Sigmoid colon (tissue), 7 donors: ENCODE data around the gene DIAPH1. TPM values are rescaled to one million over a fixed set of nuclear protein-coding genes. Genes with fewer than 3 reads are reported as not detected.
A peak's percentile ranks its signal among the peaks of the same experiment; 100 is the strongest.

Source experiments
- DNase-seq: peaks from one replicate; pipeline ENCODE4 v3.0.0-alpha.2; 2019
- H3K27ac ChIP-seq, 4 donors: fragments of 200-600 bp; sonication (generic); one replicate each; pipeline ENCODE4 v1.5.1; 2016 to 2019; ENCODE audit warnings: mild to moderate bottlenecking in 1 of 4
- H3K27me3 ChIP-seq, 3 donors: fragments of 200-600 bp; sonication (generic); one replicate each; pipeline ENCODE4 v1.5.1; 2019; ENCODE audit warnings: mild to moderate bottlenecking in 1 of 3
- H3K36me3 ChIP-seq, 4 donors: fragments of 200-600 bp; sonication (generic); one replicate each; pipeline ENCODE4 v1.5.1; 2016 to 2019
- H3K4me1 ChIP-seq, 4 donors: fragments of 200-600 bp; sonication (generic); one replicate each; pipeline ENCODE4 v1.5.1; 2017 to 2019
- H3K4me3 ChIP-seq, 4 donors: fragments of 200-600 bp; sonication (generic); one replicate each; pipeline ENCODE4 v1.5.1; 2017 to 2019; ENCODE audit warnings: mild to moderate bottlenecking in 2 of 4, moderate library complexity in 1 of 4
- H3K9me3 ChIP-seq, 4 donors: fragments of 200-600 bp in 3 of 4; sonication (generic) in 3 of 4; one replicate each; pipeline versions ENCODE4 v1.5.1 to v1.6.1; 2013 to 2019
- EP300 ChIP-seq, 4 donors: sonication (generic); formaldehyde crosslinking; IDR thresholded peaks; one replicate each; pipeline ENCODE4 v1.6.1; 2017; ENCODE audit warnings: antibody characterized with exemption in 4 of 4
- POLR2A ChIP-seq, 2 donors: fragments of 450-650 bp; IDR thresholded peaks; one replicate each; pipeline ENCODE4 v1.6.1; 2016; ENCODE audit warnings: antibody characterized with exemption in 2 of 2, mild to moderate bottlenecking in 2 of 2, moderate library complexity in 2 of 2
- POLR2AphosphoS5 ChIP-seq, 4 donors: sonication (generic); formaldehyde crosslinking; IDR thresholded peaks; one replicate each; pipeline ENCODE4 v1.6.1; 2017; ENCODE audit warnings: antibody characterized with exemption in 4 of 4
- WGBS, 2 donors: extraction: QIAGEN DNeasy Blood & Tissue Kit; methylation state at CpG; one replicate each; pipeline ENCODE4 v1.1.7; 2013; 5-methylcytosine and 5-hydroxymethylcytosine counted together
- intact Hi-C: fragments of 100-400 bp; cut with DNase I; formaldehyde crosslinking; loops from one replicate; pipeline ENCODE4 v1.15.1; 2023
- polyA plus RNA-seq, 3 donors: library from polyadenylated mRNA; stranded (reverse); fragments of 200-250 nt; gene quantifications; one replicate each; pipeline ENCODE4 v1.2.3, GENCODE V29; 2013
- total RNA-seq, 4 donors: library from RNA; depleted of rRNA; stranded (reverse); fragments of >200 nt; gene quantifications; one replicate each; pipeline ENCODE4 v1.1.0, GENCODE V29; 2016
- TF ChIP-seq, protein P1 (sequence below), 4 experiments: fragments of 450-650 bp in 3 of 4; fragments of 200-600 bp in 1 of 4; IDR thresholded peaks; one replicate each; pipeline ENCODE4 v1.5.1; 2016 to 2019; ENCODE audit warnings: antibody characterized with exemption in 4 of 4, mild to moderate bottlenecking in 3 of 4, moderate library complexity in 2 of 4
- donor health status: healthy with polysubstance abuse.
- donor health status: Bipolar disorder and iron deficiency.
- donor health status: healthy.

DIAPH1 gene
- total and polyA plus RNA-seq, 7 donors: 14.4 to 105 (median 26.9) TPM

DNA sequence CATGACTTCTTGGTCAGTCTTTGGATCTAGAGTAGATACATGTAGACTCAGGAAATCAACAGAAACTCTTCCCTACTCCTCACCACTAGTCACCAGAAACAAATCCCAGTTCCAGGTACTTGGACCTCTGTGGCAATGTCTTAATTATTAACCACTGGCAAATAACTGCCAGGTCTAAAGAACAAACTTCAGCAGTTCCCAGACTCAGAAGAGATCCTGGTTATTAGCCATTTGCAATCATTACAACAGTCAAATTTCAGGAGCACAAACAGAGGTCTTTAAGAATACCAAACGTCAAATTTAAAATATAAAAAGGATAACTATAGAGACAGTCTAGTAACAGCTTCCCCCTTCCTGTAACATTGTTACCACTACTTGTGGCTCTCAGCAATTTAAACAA is 10.2 kb downstream of the DIAPH1 start:
- TF ChIP-seq, protein P1, sequence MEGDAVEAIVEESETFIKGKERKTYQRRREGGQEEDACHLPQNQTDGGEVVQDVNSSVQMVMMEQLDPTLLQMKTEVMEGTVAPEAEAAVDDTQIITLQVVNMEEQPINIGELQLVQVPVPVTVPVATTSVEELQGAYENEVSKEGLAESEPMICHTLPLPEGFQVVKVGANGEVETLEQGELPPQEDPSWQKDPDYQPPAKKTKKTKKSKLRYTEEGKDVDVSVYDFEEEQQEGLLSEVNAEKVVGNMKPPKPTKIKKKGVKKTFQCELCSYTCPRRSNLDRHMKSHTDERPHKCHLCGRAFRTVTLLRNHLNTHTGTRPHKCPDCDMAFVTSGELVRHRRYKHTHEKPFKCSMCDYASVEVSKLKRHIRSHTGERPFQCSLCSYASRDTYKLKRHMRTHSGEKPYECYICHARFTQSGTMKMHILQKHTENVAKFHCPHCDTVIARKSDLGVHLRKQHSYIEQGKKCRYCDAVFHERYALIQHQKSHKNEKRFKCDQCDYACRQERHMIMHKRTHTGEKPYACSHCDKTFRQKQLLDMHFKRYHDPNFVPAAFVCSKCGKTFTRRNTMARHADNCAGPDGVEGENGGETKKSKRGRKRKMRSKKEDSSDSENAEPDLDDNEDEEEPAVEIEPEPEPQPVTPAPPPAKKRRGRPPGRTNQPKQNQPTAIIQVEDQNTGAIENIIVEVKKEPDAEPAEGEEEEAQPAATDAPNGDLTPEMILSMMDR (IDR thresholded peaks at IDR 0.05): no peak
- TF ChIP-seq EP300 (IDR thresholded peaks at IDR 0.05): no peak
- TF ChIP-seq POLR2AphosphoS5 (IDR thresholded peaks at IDR 0.05): no peak
- TF ChIP-seq POLR2A (IDR thresholded peaks at IDR 0.05): no peak
- H3K27me3 ChIP-seq: no peaks in the 10 kb centered on the region
- intact Hi-C loops: no loop called here
- peaks cover 0 to 9% (median 4%) of the 10 kb centered on the region in 4 donors for H3K4me1 ChIP-seq
- H3K27ac ChIP-seq: no peak overlapping the region
- H3K9me3 ChIP-seq: no peaks in the 10 kb centered on the region
- no peak for DNase-seq
- no peak overlapping the region for H3K4me3 ChIP-seq
- H3K36me3 ChIP-seq: no peaks in the 10 kb centered on the region
- 17 to 22% methylated on average over 1 of the region's 1 CpG for WGBS, 2 donors

DNA sequence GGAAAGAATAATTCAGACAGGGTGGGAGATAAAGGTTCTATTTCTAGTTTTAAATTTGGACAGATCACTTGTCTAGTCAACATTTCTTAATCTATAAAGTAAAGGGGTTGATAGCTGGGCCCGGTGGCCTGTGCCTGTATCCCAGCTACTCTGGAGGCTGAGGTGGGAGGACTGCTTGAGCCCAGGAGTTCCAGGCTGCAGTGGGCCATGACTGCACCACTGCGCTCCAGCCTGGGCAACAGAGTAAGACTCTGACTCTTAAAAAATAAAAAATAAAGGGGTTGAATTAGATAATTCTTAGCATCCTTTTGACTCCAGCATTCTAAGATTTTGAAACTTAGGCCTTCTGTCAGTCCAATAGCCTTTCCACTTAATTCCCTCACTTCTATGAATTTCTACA is 10.8 kb downstream of the DIAPH1 start:
- Histone ChIP-seq H3K27ac (no peak overlapping the region), H3K4me1 (peaks cover 0 to 12% (median 5%) of the 10 kb centered on the region in 4 donors), H3K27me3 (no peaks in the 10 kb centered on the region), H3K36me3 (no peaks in the 10 kb centered on the region), H3K4me3 (no peak overlapping the region), H3K9me3 (no peaks in the 10 kb centered on the region)
- intact Hi-C loops: no loop called here
- no peak for DNase-seq
- 95 to 96% methylated on average over 2 of the region's 2 CpGs for WGBS, 2 donors
- no peak for TF ChIP-seq EP300 (IDR thresholded peaks at IDR 0.05)
- no peak for TF ChIP-seq POLR2A (IDR thresholded peaks at IDR 0.05)
- TF ChIP-seq, protein P1 (IDR thresholded peaks at IDR 0.05): no peak
- no peak for TF ChIP-seq POLR2AphosphoS5 (IDR thresholded peaks at IDR 0.05)

DNA sequence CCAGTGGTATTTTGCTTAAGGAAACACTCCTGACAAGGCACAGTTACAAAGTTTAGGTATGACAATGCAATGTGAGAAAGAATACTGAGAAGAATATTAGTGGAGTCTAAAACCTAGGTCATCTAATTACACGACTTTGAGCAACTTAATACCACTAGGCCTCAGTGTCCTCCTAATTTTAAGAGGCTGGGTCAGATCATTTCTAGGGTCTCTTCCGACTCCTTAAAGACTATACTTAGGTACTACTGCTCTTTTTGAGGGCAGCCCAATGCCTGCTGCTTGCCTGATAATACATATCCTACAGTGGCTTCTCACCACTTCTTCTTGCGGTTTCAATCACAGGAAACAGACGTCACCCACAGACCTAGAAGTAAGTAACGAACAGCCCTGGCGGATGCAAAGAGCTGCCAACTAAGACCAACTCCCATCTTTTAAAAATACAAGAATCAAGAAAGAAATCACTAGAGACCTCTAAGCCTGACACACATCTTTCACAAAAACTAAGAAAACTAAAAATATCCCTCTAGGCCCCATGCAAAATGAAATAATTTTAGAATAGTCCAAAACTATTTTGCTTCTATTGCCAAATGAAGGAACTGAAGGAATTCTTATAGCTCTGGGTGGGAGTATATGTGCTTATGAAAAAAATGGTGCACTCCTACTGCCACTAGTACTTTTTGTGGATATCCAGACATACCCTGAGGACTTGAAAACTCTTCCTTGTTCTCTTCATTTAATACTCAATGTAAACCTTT is 13.1 kb downstream of the DIAPH1 start:
- Histone ChIP-seq H3K27ac (peak overlapping the region in 3 of 4 donors; percentile 22 to 69 (median 55)), H3K27me3 (no peaks in the 10 kb centered on the region), H3K4me1 (peaks cover 0 to 12% (median 5%) of the 10 kb centered on the region in 4 donors), H3K36me3 (no peaks in the 10 kb centered on the region), H3K4me3 (no peak overlapping the region), H3K9me3 (no peaks in the 10 kb centered on the region)
- peak in 1 of 4 donors; percentile 38 for TF ChIP-seq POLR2AphosphoS5 (IDR thresholded peaks at IDR 0.05)
- TF ChIP-seq, protein P1 (IDR thresholded peaks at IDR 0.05): no peak
- DNase-seq: peak; percentile 72
- 37 to 80% methylated on average over 6 of the region's 6 CpGs for WGBS, 2 donors
- intact Hi-C loops: no loop called here

DNA sequence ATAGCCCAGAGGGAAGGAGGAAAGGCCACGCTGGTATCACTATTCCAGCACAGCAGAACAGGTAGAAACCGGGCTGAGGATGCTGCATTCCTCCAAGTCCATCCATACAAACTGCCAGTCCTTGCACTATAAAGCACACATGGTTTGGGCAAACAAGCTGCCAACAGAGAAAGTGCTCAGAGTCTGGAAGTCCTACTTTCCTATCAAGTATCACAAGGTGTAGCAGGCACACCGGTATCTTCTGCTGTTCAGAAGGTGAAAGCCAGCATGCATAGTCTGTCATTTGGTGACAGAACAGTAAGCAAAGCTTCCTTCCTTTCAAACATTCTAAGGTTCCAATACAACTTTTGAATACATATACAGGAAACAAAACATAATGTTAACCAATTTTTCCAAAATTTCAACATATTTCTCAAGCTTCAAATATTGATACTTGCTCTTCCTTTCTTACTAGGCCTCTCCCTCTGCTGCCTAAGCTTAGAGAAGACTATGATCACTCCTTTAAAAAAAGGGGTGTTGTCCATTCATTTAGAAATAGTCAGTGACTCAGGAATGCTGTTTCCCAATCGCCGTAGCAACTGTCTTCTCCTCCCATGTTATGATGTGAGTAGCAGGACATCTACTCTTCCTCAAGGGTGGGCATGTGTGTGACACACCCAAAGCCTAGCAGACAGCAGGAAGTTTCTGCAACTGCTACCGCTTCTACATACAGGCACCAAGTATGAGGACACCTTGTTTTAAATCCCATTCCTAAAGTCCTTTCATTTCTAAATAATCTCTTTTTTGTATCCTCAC is 14.7 kb downstream of the DIAPH1 start:
- H3K27ac ChIP-seq: peak overlapping the region; percentile 27 to 69 (median 32)
- no peaks in the 10 kb centered on the region for H3K9me3 ChIP-seq
- H3K27me3 ChIP-seq: no peaks in the 10 kb centered on the region
- peaks cover 0 to 15% (median 5%) of the 10 kb centered on the region in 4 donors for H3K4me1 ChIP-seq
- WGBS, 2 donors: 43 to 49% methylated on average over 6 of the region's 6 CpGs
- no peaks in the 10 kb centered on the region for H3K36me3 ChIP-seq
- H3K4me3 ChIP-seq: no peak overlapping the region
- intact Hi-C loops: no loop called here
- TF ChIP-seq EP300 (IDR thresholded peaks at IDR 0.05): no peak
- peak in 1 of 4 donors; percentile 53 for TF ChIP-seq POLR2AphosphoS5 (IDR thresholded peaks at IDR 0.05)
- TF ChIP-seq, protein P1 (IDR thresholded peaks at IDR 0.05): no peak
- DNase-seq: peak; percentile 83
